Measurements from ENCODE around the gene HOXA10.

The HOXA10 gene

DNA sequence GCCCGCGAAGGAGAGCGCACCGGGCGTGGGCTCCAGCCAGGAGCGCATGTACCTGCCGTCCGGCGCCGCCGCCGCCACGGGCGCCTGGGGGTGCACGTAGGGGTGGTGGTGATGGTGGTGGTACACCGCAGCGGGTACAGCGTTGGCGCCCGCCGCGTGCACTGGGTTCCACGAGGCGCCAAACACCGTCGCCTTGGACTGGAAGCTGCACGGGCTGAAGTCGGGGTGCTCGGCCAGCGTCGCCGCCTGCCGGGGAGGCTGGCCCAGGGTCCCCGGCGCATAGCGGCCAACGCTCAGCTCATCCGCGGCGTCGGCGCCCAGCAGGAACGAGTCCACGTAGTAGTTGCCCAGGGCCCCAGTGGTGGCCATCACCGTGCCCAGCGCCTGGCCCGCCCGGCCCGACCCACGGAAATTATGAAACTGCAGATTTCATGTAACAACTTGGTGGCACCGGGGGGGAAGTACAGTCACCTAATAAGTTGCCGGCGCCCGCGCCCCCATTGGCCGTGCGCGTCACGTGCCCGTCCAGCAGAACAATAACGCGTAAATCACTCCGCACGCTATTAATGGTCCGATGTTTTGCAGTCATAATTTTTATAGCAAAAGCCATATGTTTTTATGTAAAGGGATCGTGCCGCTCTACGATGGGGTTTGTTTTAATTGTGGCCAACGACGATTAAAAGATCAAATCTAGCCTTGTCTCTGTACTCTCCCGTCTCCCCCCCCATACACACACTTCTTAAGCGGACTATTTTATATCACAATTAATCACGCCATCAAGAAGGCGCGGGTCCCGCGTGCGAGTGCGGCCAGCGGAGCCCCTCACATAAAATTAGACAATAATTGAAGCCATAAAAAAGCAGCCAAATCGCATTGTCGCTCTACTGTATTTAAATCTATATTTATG lies 8.8 kb downstream of the HOXA10 start, which contains the start of gene HOXA9:
HOXA9 (minus strand) TSS at position 449 of the 907 bp plus-strand sequence; CDS start at position 369, 80 bp downstream.
- DNase-seq = peak; percentile 73

DNA sequence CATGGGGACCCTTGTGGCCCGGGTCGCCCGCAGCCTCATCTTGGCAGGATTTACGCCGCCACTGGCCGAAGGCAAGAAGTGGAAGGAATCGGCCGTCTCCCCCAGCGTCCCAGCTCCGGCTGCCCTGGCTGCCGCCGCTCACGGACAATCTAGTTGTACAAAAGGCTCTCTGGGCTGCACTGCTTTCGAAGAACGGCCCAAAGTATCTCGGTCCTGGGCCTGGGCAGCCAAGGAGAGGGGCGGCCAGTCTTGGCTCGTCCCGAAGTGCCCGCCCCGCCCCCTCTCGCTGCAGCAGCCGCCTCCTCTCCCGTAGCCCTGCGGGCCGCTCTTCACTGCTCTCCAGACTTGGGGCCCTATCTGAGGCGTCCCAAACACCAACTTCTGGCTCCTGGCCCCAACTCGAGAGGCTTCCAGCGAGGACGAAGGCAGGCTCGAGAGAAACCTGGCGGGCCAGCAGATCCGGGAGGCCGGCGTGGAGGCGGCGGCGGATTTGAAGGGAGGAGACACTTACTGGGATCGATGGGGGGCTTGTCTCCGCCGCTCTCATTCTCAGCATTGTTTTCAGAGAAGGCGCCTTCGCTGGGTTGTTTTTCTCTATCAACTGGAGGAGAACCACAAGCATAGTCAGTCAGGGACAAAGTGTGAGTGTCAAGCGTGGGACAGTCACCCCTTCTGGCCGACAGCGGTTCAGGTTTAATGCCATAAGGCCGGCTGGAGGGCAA lies 9.6 kb downstream of the HOXA10 start:
- DNase-seq = peak; percentile 29

DNA sequence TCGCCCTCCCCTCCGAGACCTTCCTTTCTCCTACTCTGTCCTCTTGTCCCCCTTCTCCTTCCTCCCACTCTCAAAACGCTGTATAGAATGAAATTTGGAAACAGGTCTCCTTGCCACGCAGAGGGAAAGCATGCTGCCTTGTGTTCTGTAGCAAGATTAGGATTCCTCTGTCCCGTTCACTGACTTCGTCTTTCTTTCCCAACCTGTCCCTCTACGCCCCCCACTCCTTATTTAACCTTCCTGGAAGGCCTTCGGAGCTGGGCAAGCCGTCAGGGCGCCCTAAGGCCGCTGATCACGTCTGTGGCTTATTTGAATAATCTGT lies 10.1 kb downstream of the HOXA10 start:
- no peak for DNase-seq

DNA sequence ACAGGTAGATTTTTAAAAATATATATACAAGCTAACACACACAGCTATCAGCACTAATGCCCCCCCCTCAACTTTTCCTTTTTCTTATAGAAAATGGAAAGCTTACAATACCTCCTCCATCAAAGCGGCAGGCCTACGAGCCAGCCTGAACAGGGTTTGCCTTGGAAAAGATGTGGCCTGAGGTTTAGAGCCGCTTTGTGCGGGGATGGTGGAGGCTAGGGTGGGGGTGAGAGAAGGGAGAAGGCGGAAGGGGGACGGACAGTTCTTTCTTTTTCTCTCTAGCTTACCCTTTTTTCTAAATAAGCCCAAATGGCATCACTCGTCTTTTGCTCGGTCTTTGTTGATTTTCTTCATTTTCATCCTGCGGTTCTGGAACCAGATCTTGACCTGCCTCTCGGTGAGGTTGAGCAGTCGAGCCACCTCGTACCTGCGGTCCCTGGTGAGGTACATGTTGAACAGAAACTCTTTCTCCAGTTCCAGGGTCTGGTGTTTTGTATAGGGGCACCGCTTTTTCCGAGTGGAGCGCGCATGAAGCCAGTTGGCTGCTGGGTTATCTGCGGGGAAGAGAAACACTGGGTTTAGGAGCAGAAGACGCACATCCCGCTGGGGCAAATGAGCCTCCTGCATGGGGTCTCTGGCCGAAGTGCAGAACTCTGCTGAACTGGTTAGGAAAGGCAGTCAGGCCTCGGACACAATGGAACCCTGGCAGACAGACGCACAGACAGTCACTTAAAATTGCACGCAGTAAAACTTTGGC lies 10.7 kb downstream of the HOXA10 start:
- DNase-seq = no peak

DNA sequence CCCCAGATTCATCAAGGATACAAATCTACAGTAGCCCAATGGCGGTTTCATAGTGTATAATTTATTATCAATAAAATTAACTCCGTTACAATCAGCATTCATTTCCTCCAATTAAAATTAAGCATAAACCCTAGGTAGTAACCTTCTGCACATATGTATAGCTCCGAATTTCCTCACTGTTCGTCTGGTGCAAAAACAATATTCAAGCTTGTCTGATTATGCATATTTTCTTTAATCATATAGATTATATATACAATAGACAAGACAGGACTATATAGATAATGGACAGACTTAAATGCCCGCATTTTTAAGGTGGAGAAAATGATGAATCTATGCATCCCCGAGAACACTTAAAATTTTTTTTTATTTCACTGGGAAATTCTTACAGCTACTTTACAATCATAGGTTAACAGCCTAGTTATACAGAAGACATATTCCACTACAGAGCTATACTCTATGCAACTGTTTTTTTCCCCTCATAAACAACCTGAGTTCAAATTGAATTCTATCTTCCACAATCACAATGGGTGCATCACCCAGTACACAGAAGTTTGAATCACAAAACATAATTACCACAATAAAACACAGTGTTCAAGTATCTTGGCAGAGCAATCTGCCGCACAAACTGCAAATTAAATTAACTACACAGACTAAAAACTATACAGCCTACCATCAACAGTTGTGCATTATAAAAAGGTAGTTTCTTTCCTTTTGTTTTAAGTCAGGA lies 11.4 kb downstream of the HOXA10 start:
- no peak for DNase-seq

DNA sequence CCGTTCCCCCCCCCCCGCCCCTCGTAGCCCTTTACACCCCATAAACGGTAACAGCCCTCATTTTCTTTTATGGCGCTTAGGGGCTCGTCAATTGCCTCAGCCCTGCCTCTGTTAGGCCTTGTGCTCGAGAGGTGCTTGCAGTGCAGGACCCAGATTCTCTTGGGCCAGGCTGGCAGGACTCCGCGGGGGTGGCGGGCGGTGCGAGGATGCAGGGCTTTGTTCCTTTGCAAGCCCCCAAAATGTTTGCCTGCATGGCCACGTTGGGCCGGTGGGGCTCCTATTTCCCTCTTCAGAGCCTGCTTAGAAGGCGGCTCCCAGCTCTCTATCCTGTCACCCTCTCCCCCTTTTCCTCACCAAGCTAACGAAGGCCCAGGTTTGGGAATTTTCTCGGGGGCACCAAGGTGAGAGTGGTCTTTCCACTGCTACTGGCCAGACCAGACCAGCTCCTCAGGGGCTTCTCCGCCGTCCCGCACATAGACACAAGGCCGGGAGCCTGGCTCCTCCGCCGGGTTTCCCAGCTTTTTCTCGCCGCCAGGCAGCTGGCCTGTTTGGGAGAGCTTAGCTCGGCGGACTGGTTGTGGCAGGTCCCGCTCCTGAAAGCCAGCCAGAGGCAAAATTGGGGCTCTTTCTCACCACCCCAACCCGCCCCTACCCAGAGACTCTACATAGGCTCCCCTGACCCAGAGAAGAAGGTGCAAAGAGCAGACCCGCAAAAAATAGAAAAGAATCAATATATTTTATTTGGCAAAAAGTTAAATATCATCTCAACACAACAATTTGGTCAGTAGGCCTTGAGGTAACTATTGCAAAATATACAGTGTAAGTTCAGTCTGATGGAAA lies 12.2 kb downstream of the HOXA10 start:
- DNase-seq = no peak

DNA sequence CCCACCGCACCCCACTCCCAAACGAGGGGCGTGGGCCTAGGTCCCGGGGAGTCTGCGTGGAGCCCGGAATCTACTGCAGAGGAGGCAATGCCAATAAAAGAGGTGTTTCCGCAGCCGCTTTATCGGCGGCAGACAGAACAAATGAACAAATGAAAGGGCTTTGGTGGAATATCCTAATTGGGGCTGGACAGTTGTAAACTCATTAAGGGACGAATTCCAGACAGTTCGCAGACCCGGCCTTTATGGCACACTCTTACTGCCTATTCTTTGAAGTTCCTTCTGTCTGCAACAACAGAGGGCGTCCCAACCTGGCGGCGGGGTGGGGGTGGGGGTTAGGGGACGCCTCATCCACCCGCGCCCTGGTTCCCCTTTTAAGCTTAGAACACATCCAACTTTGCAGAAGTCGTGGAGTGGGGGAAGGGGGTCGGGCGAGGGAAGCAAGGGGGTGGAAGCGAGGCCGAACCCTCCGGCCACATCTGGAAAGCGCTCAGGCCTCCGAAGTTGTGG lies 12.9 kb downstream of the HOXA10 start:
- no peak for DNase-seq

DNA sequence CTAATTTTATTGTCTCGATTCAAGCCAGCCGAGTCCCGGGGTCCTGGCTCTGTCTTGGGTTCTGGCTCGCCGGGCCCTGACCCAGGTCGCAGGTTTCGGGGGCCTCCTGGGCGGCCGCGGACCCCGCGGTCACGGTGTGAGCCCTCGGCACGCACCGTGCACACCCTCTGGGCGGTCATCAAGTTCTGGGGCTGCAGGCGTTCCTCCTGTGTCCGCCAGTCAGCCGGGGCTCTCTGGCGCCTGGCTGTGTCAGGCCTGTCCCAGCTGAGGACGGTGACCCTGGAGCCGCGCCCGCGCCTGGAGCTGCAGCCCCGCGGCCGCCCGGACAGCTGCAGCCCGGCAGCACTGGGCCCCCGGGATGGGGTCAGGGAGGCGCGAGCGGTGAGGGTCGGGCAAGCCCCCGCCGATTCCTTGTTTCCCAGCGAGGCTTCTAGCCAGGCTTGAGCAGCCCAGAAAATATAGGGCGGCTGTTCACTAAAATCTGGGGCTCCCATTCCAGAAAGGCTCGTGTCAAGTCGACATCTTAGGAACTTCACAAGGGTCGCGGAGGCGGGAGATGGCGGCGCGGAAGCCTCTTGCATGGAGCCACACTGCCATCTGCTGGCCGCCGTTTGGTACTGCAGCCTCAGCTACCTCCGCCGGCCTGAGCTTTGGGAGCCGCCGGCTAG lies 13.4 kb downstream of the HOXA10 start:
- peak; percentile 86 for DNase-seq

DNA sequence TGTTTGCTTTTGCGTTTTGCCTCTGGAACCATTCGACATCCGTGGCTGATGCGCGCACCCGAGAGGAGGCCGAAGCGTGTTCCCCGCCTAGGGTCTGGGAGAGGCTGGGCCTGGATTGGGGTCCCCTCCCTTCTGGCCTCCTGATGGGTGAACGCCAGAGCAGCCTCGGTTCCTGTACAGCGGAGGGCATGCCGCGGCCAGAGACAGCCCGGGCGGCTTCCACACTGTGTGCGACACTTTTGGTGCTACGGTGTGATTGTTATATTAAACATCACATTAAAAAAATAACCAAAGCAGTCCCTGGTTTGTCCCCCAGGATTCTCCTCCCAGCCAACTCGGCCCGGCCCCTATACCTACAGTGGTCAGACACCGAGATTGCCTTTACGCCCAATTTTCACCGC lies 14.0 kb downstream of the HOXA10 start:
- no peak for DNase-seq

DNA sequence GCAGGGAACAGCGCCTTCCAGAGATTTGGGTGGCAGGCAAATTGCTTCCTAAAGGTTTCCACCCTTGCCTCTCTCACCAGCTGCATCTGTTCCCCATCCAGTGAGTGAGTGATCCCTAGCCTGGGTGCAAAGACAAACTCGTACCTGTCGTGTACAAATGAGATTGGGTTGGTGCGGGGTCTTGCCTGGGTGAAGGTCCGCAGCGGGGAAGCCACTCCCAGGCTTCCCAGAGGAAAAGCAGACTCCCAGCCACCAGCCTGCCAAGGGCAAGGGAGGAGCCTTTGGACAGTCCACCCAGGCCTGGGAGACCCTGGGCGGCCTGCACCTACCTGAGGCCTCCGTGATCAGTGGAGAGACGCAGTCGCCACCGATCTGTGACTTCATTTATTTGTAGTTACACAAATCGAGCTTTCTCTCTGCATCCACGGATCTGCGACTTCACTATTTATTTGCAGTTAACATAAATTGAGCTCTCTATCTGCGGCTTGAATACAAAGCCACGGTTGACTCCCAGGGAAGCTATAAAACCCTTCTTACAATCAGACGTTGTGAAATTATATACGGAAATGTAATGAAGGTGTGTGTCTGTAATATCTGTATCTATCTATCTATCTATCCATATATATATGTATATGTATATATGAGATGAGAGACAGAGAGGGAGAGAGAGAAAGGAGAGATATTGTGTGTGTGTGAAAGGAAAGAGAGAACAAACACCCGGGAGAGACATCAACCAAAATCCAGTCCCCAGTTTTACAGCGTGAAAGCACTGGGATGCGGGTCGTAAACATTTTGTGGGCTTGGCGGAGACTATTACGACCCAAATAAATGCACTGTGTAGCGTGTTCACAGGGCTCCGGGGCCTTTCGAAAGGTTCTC lies 14.6 kb downstream of the HOXA10 start:
- no peak for DNase-seq

DNA sequence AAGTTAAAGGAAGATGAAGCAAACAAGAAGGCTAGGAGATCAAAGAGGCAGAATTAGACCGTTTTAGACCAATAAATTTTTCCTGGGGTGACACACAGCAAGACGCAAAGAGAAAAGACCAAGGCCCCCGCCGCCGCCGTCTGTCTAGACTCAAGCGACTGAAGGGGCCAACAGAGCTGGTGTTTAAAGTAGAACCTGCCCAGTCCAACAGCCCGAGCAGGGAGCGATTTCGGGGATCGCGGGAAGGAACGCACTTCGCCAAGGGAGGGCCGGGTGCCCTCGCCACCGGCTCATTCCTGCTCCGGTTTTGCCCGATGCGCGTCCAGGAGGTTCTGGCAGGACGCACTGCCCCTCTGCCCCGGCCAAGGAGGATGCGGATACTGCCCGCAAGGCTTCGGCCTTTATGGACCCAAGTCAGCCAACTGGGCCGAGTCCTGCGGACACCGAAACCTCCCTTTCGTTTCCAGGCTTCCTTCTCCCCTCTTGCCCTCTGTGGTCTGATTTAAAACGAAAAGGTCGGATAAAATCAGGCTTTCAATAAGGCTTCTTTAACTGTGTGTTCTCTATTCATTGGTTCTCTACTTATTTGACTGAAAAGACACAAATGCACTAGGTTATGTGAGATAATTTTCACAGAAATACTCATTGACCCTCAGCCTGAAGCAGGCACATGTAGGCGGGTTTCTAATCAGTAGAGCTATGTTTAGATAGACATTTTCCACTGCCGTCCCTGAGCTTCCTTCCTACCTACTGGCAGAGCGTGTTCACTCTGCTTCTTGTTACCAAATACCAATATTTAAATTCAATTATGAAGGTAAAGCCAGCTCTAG lies 15.5 kb downstream of the HOXA10 start:
- no peak for DNase-seq

DNA sequence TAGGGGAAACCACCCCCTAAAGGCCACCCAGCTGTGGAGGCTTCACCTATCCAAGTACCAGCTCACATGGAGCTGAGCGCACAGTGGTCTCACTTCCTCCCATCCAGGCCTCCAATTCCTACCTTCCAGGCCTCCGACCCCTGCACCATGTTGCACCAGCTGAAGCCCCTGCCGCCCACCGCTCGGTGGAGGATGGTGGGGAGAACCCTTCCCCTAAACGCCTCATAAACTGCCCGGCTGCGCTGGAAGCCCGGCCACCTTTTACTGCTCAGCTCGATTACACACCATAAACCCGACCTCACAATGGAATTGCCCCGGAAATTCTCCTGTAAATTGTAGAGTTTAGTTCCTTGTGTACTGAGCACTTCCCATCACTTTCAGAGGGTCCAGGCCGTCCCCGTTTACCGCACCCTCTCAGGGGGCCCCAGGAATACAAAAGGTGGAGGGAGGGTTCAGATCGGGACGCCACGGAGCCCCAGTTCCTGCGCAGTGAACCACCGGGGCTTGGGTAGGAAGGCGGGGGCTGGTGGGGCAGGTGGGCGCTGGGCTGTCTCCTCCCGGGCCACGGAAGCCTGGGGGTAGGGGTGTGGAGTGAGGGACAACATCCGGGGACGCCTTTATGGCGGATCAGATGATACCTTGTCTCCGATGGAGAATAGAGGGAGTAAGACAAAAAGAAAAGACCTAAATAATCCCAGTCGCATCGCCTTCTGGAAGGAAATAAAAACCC lies 16.3 kb downstream of the HOXA10 start:
- DNase-seq = no peak

DNA sequence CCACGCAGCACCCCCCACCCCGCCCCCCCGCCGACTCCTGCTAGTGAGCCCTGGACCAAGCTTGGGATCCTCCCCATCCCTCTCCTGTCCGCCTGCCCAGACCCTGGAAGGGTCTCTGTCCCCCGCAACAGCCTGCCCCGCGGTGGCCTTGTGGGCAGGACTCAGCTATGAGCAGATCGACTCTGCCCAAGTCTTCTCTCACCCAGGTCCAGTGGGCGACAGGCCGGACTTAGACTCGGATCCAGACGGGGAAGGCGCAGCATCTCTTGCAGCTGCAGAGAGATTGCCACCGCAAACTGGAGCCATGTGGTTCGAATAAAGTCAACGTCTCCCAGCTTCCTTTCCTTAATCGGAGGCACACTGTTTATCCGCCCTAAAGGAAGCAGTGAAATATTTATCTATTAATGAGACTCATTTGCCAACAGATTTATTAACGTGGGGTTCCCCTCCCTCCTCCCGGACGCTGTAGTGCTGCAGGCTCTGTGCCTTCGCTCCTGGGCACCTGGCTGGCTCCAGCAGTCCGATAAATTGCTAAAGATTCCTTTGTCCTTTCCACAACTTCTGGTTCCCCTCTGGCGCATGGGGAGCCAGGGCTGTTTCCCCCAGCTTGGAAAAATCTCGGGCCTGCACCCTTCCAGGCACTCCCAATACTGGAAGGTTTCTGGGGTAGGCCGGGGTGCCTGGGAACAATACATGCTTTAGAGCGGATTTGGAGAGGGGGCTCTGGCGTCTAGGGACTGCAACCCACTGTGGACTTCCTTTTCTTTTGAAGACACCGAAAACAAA lies 17.0 kb downstream of the HOXA10 start:
- DNase-seq = no peak

DNA sequence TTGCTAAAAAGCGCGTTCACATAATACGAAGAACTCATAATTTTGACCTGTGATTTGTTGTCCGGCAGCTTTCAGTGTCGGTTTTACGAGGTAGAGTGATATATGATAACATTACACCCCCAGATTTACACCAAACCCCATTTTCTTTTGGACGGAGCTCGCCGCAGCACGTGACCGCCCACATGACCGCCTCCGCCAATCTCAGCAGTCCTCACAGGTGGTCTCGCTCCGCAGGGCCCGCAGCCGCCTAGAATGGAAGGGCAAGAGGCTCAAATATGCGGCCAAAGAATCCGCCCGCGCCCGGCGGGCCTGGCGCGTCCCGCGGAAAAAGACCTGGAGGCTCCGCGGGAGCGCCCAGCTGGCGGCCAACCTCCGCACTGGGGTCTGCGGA lies 17.6 kb downstream of the HOXA10 start, which contains the start of gene HOXA7:
HOXA7 (minus strand) TSS at position 168 of the 391 bp plus-strand sequence; CDS start at position 38, 130 bp downstream.
- DNase-seq = peak; percentile 79

DNA sequence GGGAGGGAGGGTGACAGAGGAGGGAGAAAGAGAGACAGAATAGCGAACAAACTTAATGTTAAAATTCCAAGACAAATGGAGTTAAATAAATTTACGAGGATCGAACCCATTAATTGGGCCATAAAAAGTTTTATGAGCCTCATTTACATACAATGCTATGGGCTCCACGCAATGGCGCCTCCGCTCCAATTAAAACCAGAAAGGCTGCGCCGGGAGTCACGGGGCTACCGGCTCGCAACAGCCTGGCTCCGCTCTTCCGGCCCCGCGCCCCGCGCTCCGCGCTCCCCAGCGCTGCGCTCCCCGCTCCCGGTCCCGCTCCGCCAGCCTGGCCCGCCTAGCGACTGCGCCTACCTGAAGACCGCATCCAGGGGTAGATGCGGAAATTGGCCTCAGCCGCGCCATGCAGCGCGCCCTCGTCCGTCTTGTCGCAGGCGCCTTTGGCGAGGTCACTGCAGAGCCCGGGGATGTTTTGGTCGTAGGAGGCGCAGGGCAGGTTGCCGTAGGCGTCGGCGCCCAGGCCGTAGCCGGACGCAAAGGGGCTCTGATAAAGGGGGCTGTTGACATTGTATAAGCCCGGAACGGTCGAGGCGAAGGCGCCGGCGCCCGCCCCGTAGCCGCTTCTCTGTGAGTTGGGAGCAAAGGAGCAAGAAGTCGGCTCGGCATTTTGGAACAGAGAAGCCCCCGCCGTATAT lies 18.2 kb downstream of the HOXA10 start:
- DNase-seq = peak; percentile 65

Measured in NCI-H82 (cell line).